ENCODE results near the gene TSHB.
A peak's percentile ranks its signal among the peaks of the same experiment; 100 is the strongest.
"Not testable (repeated sequence)": the region's sequence is repeated elsewhere in the genome, so short reads cannot be mapped to it uniquely, and the experiment has no call there.

Gene TSHB

DNA sequence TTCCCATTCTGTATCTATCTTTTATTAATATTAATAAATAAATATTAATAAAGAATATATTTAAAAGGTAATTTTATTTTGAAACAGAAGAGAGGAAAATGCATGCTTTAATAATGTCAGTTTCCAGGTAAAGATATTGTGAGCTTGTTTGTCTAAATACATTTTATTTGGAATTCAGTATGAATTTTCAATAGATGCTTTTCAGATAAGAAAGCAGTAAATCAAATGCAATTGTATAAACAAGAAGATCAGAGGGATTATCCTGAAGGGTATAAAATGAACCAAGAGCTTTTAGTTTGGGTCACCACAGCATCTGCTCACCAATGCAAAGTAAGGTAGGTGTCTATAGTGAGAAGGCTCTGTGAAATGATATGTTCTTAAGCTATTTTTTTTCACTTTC is at the start of gene TSHB:
TSS of gene TSHB (plus strand) at position 301 of the 400 bp plus-strand sequence. CDS start 3,537 bp downstream, outside the sequence.
- FAIRE-seq (no peak), DNase-seq (ENCODE audit: insufficient read length, low spot score) (no peak)

DNA sequence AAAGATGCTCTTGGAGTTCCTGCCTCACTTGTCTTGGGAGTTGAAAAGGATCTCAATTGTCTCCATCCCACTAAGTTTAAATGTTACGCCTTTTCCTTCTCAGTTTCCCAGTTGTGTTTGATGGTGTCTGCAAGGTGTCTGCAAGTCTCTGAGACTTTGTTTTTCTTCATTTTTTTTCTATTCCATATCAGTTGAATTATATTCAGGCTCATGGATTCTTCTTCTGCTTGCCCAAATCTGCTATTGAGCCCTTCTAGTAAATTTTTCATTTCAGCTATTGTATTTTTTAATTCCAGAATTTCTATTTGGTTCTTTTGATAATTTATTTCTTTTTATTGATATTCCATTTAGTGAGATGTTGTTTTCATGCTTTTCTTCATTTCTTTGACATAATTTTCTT is 47.4 kb upstream of the TSHB start:
- FAIRE-seq (no peak), DNase-seq (ENCODE audit: insufficient read length, low spot score) (no peak)

- no peak for DNase-seq (ENCODE audit: insufficient read length, low spot score)
- no peak for FAIRE-seq
These were observed 43.3 kb upstream of the TSHB start for GRCh38 chr1:114986286-114986685.

- FAIRE-seq: no peak
These were observed 41.5 kb upstream of the TSHB start for GRCh38 chr1:114988095-114988494.

GRCh38 chr1:114997510-114998289 is 31.9 kb upstream of the TSHB start:
- FAIRE-seq: no peak
- no peak for DNase-seq (ENCODE audit: insufficient read length, low spot score)

More at GRCh38 chr1:114988095-114988494, 41.5 kb upstream of the TSHB start:
- no peak for DNase-seq (ENCODE audit: insufficient read length, low spot score)

- no peak for FAIRE-seq
- no peak for DNase-seq (ENCODE audit: insufficient read length, low spot score)
These were observed 23.4 kb upstream of the TSHB start for GRCh38 chr1:115006191-115006590.

DNA sequence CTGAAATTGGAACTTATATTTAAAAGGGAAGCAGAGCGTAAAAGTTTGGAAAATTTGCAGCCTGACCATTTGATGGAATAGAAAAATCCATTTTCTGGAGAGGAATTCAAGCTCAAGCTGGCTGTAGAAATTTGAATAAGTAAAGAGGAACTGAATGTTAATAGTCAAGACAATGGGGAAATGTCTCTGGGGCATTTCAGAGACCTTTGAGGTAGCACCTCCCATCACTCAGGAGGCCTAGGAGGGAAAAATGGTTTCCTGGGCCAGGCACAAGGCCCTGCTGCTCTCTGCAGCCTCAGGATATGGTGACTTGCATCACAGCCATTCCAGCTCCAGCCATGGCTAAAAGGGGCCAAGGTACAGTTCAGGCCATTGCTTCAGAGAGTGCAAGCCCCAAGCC is 17.6 kb upstream of the TSHB start:
- DNase-seq (ENCODE audit: insufficient read length, low spot score) (no peak), FAIRE-seq (no peak)

DNA sequence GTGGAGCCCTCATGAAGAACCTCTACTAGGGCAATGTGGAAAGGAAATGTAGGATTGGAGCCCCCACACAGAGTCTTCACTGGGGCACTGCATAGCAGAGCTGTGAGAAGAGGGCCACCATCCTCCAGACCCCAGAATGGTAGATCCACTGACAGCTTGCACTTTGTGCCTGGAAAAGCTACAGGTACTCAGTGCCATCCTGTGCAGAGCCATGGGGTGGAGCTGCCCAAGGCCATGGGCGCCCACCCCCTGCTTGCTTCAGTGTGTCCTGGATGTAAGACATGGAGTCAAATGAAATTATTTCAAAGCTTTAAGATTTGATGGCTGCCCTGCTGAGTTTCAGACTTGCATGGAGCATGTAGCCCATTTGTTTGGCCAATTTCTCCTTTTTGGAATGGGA is 17.2 kb upstream of the TSHB start:
- no peak for FAIRE-seq
- DNase-seq (ENCODE audit: insufficient read length, low spot score): no peak

DNA sequence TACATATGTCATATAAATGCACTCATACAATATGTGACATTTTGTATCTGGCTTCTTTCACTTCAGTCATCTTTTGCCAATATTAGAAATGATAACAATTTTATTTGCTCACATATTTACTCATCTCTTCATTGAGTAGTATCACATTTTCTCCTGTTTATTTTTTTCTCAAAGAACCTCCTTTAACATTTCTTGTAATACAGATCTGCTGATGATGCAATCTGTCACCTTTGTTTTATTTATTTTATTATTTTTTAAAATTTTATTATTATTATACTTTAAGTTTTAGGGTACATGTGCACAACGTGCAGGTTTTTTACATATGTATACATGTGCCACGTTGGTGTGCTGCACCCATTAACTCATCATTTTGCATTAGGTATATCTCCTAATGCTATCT is 15.8 kb upstream of the TSHB start:
- FAIRE-seq (no peak), DNase-seq (ENCODE audit: insufficient read length, low spot score) (no peak)

DNA sequence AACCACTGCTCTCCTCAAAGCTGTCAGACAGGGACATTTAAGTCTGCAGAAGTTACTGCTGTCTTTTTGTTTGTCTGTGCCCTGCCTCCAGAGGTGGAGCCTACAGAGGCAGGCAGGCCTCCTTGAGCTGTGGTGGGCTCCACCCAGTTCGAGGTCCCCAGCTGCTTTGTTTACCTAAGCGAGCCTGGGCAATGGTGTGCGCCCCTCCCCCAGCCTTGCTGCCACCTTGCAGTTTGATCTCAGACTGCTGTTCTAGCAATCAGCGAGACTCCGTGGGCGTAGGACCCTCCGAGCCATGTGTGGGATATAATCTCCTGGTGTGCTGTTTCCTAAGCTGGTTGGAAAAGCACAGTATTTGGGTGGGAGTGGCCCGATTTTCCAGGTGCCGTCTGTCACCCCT is 10.1 kb upstream of the TSHB start:
- not testable (repeated sequence) for FAIRE-seq; DNase-seq (ENCODE audit: insufficient read length, low spot score)

DNA sequence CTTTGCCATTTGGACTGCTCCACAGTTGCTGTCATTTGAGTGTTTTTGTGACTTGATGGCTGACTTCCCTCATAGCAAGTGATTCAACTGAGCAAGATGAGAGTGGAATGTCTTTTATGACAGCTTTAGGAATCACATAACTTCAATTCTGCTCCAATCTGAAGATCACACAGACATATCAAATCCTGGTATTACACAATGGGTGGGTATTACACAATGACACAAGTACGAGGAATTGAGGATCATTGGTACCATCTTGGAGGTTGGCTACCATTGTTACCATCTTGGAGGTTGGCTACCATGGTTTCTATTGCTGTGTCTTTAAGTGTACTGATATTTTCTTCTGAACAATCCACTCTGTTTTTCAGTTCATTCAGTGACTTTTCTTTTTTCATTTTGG is 8.5 kb upstream of the TSHB start:
- FAIRE-seq: no peak
- DNase-seq (ENCODE audit: insufficient read length, low spot score): no peak

GRCh38 chr1:115023593-115023992 is 6.0 kb upstream of the TSHB start:
- no peak for DNase-seq (ENCODE audit: insufficient read length, low spot score)
- no peak for FAIRE-seq

- no peak for FAIRE-seq
- DNase-seq (ENCODE audit: insufficient read length, low spot score): no peak
These were observed 2.0 kb downstream of the TSHB start for GRCh38 chr1:115031595-115031994.

- DNase-seq (ENCODE audit: insufficient read length, low spot score) (no peak), FAIRE-seq (no peak)
These were observed 6.0 kb downstream of the TSHB start for GRCh38 chr1:115035652-115036051.

DNA sequence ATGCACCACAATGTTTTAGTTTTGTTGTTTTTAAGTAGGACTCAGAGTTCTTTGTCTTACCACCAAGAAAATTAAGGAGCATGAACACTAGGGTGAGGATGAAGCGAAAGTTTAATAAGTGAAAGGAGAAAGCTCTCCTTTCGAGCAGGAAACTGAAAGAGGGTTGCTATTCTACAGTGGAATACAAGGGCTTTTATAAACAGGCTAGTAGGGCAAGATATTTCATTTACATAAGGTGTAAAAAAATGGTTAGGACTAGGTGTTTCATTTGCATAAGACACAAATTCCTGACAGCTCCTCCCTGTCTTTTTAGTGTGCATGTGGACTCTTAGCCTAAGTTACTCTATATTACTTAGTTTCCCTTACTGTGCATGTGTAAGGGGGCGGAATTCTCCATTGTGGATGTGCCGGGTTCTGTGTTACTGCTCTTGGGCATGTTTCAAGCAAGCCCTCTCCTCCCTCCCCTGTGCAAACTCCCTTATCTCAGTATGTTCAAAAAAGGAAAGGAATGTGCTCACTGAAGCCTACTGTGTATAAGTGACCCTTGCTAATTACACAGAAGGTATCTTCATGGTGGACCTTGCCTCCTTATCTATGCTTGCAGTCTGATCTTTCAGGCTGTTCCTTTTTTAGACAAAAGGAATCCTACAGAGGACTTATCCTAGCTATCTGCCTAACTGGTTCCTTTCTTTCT is 7.3 kb downstream of the TSHB start:
- DNase-seq (ENCODE audit: insufficient read length, low spot score): no peak
- no peak for FAIRE-seq

GRCh38 chr1:115040501-115040900 is 10.9 kb downstream of the TSHB start:
- FAIRE-seq: no peak

GRCh38 chr1:115041654-115042053 is 12.0 kb downstream of the TSHB start:
- FAIRE-seq (no peak), DNase-seq (ENCODE audit: insufficient read length, low spot score) (no peak)

More at GRCh38 chr1:115040501-115040900, 10.9 kb downstream of the TSHB start:
- no peak for DNase-seq (ENCODE audit: insufficient read length, low spot score)

DNA sequence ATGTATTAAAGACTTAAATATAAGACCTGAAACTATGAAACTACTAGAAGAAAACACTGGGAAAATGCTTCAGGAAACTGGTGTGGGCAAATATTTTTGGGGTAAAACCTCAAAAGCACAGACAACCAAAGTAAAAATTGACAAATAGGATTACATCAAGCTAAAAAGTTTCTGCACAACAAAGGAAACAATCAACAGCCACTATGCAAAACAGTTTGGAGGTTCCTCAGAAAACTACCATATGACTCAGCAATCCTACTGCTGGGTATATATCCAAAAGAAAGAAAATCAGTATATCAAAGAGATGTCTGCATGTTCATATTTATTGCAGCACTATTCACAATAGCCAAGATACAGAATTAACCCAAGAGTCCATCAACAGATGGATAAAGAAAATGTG is 17.1 kb downstream of the TSHB start:
- FAIRE-seq (no peak), DNase-seq (ENCODE audit: insufficient read length, low spot score) (no peak)

DNA sequence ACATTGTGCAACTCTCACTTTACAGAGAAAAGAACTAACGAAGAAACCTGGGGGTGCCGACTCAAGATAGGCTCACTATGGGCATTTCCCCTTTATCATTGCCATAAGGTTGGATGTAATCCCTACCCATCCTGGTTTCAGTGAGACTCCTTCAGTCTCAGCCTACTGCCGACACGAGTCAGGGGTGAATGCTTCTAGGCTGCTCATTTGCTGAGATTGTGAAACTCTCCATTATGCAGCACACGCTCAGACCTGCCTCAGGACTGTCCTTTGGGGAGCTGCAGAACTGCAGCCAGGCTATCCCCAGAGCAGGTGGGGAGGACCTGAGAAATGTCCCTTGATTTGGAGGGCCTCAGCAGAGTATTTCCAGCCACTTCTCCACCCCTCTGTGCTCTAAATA is 22.2 kb downstream of the TSHB start:
- FAIRE-seq (no peak), DNase-seq (ENCODE audit: insufficient read length, low spot score) (no peak)

- FAIRE-seq: peak; percentile 54
These were observed 22.9 kb downstream of the TSHB start for GRCh38 chr1:115052454-115053083.

GRCh38 chr1:115056395-115056798 is 26.8 kb downstream of the TSHB start:
- DNase-seq (ENCODE audit: insufficient read length, low spot score): no peak
- no peak for FAIRE-seq

More at GRCh38 chr1:115052454-115053083, 22.9 kb downstream of the TSHB start:
- DNase-seq (ENCODE audit: insufficient read length, low spot score): peak; percentile 32
